ENCODE results near the gene PACRG. TPM values are rescaled to one million over a fixed set of nuclear protein-coding genes. Genes with fewer than 3 reads are reported as not detected.

The PACRG gene
- total and polyA plus RNA-seq, 10 of the 15 experiments (the other 5 are each of a cell fraction or from before 2014, with no cell fraction given): not detected

DNA sequence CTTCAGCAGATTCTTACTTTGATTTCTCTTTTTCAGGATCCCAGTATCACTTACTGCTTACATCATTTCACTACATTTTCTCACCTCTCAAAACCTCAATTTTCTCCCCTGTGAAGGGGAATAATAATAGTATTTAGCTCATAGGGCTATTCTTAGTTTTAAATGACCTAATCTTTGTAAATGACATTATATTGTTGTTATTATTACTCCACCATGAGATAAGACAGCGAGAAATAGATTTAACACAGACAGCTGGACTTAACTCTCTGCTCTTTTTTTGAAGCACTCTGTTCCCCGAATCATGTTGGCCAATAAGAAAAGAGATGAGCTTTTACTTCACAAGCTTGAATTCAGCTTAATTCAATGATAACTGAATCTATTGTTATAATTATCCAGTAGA, 578.2 kb downstream of the PACRG start (continued):
- TF ChIP-seq, protein P1, sequence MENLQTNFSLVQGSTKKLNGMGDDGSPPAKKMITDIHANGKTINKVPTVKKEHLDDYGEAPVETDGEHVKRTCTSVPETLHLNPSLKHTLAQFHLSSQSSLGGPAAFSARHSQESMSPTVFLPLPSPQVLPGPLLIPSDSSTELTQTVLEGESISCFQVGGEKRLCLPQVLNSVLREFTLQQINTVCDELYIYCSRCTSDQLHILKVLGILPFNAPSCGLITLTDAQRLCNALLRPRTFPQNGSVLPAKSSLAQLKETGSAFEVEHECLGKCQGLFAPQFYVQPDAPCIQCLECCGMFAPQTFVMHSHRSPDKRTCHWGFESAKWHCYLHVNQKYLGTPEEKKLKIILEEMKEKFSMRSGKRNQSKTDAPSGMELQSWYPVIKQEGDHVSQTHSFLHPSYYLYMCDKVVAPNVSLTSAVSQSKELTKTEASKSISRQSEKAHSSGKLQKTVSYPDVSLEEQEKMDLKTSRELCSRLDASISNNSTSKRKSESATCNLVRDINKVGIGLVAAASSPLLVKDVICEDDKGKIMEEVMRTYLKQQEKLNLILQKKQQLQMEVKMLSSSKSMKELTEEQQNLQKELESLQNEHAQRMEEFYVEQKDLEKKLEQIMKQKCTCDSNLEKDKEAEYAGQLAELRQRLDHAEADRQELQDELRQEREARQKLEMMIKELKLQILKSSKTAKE (IDR thresholded peaks at IDR 0.05; ENCODE audit: low read depth, poor library complexity, severe bottlenecking): no peak
- TF ChIP-seq NFIC (IDR thresholded peaks at IDR 0.05; ENCODE audit: low read depth, low read length) (no peak), BCL11A (IDR thresholded peaks at IDR 0.05; ENCODE audit: low read depth, low read length) (no peak)

DNA sequence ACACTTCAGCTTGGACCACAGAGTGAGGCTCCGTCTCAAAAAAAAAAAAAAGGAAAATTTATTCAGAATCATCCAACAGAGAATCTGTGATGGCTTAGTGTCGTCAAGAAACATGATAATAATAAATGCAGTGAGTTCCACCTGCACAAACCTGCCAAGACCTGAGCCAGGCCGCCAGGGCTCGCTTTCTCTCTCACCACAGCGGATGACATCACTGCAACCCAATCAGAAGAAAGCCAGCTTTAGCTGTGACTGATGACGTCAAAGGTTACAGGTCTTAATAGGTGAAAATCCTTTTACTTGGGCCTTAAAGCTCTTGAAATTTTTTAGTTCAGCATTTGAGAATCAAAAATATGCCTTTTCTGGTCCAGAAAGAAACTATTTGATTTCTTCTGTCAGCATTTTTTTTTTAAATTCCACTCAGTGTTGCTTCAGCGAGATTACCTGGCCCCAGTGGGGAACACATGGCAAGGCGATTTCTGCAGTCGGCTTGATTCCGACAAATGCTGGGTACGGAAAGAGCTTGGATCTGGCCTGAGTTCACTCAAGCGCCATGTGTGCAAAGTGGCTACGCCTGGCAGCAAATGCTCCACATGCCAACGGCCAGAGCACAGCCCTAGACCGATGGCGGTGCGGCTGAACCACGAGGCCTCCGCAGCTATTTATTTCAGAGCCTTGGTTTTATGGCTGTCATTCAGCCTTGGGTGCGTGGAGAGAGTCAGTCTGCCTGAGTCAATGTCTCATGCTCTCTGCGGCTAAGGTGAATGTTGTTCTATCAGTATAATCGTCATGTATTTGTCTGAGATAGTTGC, 581.1 kb downstream of the PACRG start:
- Histone ChIP-seq H3K9ac (ENCODE audit: control insufficient read depth, insufficient read depth, low read length) (no peak overlapping the region), H2AFZ (ENCODE audit: control insufficient read depth, low read depth, low read length) (no peak overlapping the region), H3K4me2 (ENCODE audit: control insufficient read depth, insufficient read depth) (no peak overlapping the region), H3K9me3 (replicated peaks; ENCODE audit: control insufficient read depth, insufficient read depth, low read length) (no peaks in the 10 kb centered on the region), H3K27me3 (replicated peaks in 1 of 2; ENCODE audit: control insufficient read depth in 2 of 2, insufficient read depth in 2 of 2, low read length in 1 of 2) (no peaks in the 10 kb centered on the region; a peak in 1 of 4 replicates), H3K4me3 (no peak overlapping the region), H3K27ac (ENCODE audit: control insufficient read depth, insufficient read depth) (no peak overlapping the region), H3K36me3 (ENCODE audit: control insufficient read depth in 2 of 2, insufficient read depth in 2 of 2, low read length in 1 of 2) (no peaks in the 10 kb centered on the region), H3K4me1 (ENCODE audit: control insufficient read depth, insufficient read depth, low read length) (no peaks in the 10 kb centered on the region), H3K79me2 (ENCODE audit: control insufficient read depth, insufficient read depth, low read length) (no peaks in the 10 kb centered on the region), H4K20me1 (ENCODE audit: control insufficient read depth, insufficient read depth) (no peaks in the 10 kb centered on the region)
- ATAC-seq (no peak), DNase-seq (ENCODE audit: low read depth, low spot score) (no peak), FAIRE-seq (no peak)
- RAD21 ChIA-PET (ENCODE audit: unreplicated experiment): no interaction called here
- in situ Hi-C loops (cut with MboI): no loop called here
- WGBS (ENCODE audit: insufficient coverage, insufficient replicate concordance, low lambda C conversion rate, missing lambda C conversion rate): 64% methylated on average over 21 of the region's 22 CpGs
- POLR2A ChIA-PET: no interaction called here
- intact Hi-C loops (cut with micrococcal nuclease; ENCODE audit: unreplicated experiment): no loop called here
- CTCF ChIA-PET: no interaction called here
- SMC1A ChIA-PET (ENCODE audit: uncharacterized antibody, unreplicated experiment): no interaction called here
- BruUV-seq (replicated peaks): no TSS peak
- TF ChIP-seq, protein P2, sequence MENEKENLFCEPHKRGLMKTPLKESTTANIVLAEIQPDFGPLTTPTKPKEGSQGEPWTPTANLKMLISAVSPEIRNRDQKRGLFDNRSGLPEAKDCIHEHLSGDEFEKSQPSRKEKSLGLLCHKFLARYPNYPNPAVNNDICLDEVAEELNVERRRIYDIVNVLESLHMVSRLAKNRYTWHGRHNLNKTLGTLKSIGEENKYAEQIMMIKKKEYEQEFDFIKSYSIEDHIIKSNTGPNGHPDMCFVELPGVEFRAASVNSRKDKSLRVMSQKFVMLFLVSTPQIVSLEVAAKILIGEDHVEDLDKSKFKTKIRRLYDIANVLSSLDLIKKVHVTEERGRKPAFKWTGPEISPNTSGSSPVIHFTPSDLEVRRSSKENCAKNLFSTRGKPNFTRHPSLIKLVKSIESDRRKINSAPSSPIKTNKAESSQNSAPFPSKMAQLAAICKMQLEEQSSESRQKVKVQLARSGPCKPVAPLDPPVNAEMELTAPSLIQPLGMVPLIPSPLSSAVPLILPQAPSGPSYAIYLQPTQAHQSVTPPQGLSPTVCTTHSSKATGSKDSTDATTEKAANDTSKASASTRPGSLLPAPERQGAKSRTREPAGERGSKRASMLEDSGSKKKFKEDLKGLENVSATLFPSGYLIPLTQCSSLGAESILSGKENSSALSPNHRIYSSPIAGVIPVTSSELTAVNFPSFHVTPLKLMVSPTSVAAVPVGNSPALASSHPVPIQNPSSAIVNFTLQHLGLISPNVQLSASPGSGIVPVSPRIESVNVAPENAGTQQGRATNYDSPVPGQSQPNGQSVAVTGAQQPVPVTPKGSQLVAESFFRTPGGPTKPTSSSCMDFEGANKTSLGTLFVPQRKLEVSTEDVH (IDR thresholded peaks at IDR 0.05; ENCODE audit: low read depth, partially characterized antibody): no peak
- no peak for TF ChIP-seq TAF1 (IDR thresholded peaks at IDR 0.05; ENCODE audit: borderline replicate concordance, low read depth, low read length)
- no peak for TF ChIP-seq ZNF274 (IDR thresholded peaks at IDR 0.05; ENCODE audit: insufficient read depth, insufficient read length)
- TF ChIP-seq, protein P3, sequence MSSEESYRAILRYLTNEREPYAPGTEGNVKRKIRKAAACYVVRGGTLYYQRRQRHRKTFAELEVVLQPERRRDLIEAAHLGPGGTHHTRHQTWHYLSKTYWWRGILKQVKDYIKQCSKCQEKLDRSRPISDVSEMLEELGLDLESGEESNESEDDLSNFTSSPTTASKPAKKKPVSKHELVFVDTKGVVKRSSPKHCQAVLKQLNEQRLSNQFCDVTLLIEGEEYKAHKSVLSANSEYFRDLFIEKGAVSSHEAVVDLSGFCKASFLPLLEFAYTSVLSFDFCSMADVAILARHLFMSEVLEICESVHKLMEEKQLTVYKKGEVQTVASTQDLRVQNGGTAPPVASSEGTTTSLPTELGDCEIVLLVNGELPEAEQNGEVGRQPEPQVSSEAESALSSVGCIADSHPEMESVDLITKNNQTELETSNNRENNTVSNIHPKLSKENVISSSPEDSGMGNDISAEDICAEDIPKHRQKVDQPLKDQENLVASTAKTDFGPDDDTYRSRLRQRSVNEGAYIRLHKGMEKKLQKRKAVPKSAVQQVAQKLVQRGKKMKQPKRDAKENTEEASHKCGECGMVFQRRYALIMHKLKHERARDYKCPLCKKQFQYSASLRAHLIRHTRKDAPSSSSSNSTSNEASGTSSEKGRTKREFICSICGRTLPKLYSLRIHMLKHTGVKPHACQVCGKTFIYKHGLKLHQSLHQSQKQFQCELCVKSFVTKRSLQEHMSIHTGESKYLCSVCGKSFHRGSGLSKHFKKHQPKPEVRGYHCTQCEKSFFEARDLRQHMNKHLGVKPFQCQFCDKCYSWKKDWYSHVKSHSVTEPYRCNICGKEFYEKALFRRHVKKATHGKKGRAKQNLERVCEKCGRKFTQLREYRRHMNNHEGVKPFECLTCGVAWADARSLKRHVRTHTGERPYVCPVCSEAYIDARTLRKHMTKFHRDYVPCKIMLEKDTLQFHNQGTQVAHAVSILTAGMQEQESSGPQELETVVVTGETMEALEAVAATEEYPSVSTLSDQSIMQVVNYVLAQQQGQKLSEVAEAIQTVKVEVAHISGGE (CRISPR knock-in tag; IDR thresholded peaks at IDR 0.05): no peak
- TF ChIP-seq TCF12 (IDR thresholded peaks at IDR 0.05; ENCODE audit: low read depth, low read length): no peak
- TF ChIP-seq, protein P4, sequence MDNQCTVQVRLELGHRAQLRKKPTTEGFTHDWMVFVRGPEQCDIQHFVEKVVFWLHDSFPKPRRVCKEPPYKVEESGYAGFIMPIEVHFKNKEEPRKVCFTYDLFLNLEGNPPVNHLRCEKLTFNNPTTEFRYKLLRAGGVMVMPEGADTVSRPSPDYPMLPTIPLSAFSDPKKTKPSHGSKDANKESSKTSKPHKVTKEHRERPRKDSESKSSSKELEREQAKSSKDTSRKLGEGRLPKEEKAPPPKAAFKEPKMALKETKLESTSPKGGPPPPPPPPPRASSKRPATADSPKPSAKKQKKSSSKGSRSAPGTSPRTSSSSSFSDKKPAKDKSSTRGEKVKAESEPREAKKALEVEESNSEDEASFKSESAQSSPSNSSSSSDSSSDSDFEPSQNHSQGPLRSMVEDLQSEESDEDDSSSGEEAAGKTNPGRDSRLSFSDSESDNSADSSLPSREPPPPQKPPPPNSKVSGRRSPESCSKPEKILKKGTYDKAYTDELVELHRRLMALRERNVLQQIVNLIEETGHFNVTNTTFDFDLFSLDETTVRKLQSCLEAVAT (IDR thresholded peaks at IDR 0.05): no peak
- TF ChIP-seq, protein P5, sequence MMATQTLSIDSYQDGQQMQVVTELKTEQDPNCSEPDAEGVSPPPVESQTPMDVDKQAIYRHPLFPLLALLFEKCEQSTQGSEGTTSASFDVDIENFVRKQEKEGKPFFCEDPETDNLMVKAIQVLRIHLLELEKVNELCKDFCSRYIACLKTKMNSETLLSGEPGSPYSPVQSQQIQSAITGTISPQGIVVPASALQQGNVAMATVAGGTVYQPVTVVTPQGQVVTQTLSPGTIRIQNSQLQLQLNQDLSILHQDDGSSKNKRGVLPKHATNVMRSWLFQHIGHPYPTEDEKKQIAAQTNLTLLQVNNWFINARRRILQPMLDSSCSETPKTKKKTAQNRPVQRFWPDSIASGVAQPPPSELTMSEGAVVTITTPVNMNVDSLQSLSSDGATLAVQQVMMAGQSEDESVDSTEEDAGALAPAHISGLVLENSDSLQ (IDR thresholded peaks at IDR 0.05): no peak
